Heart left ventricle (tissue), 13 donors: ENCODE data around the gene B3GAT3.
A peak's percentile ranks its signal among the peaks of the same experiment; 100 is the strongest.

Experiments used
- POLR2A ChIP-seq, 2 donors: fragments of 450-650 bp; IDR thresholded peaks; one replicate each; pipeline ENCODE4 v1.6.1; 2017; ENCODE audit warnings: antibody characterized with exemption in 2 of 2, mild to moderate bottlenecking in 2 of 2, moderate library complexity in 2 of 2
- TF ChIP-seq, protein P1 (sequence below), 12 donors: fragments of 200-600 bp; sonication (generic) in 4 of 12; IDR thresholded peaks; one replicate each; pipeline versions ENCODE4 v1.5.0 to v1.8.0; 2018 to 2022; ENCODE audit warnings: antibody characterized with exemption in 12 of 12, mild to moderate bottlenecking in 5 of 12
- donor health status: ischemic (EF 13 %, LVEDD 7.1; RV severe dilation, severe dysfunction).
- donor health status: DM: no; HTN: yes; CAD: no.
- donor health status: DM: no; HTN: no; CAD: no.
- donor health status: ischemic (EF 25% LVEDD 6.9; RV normal size, moderate dysfunction).
- donor health status: ischemic (EF 25% LVEDD 5.7; RV mildly dilated, moderate dysfunction).
- donor health status: ischemic (EF 35%, LVEDD 5.7; RV mildly dilated, moderate dysfunction).
- donor health status: nonischemic (EF 11% LVEDD 7.7; RV severe dilation, severe dysfunction).
- donor health status: DM: yes; HTN: yes; CAD: no.
- donor health status: PGD.
- donor health status: ischemic (EF 29% LVEDD 5.4; RV normal size, mild dysfunction).
- donor health status: nonischemic (EF 23%, LVEDD 6.1; RV moderate dilation, normal function).

DNA sequence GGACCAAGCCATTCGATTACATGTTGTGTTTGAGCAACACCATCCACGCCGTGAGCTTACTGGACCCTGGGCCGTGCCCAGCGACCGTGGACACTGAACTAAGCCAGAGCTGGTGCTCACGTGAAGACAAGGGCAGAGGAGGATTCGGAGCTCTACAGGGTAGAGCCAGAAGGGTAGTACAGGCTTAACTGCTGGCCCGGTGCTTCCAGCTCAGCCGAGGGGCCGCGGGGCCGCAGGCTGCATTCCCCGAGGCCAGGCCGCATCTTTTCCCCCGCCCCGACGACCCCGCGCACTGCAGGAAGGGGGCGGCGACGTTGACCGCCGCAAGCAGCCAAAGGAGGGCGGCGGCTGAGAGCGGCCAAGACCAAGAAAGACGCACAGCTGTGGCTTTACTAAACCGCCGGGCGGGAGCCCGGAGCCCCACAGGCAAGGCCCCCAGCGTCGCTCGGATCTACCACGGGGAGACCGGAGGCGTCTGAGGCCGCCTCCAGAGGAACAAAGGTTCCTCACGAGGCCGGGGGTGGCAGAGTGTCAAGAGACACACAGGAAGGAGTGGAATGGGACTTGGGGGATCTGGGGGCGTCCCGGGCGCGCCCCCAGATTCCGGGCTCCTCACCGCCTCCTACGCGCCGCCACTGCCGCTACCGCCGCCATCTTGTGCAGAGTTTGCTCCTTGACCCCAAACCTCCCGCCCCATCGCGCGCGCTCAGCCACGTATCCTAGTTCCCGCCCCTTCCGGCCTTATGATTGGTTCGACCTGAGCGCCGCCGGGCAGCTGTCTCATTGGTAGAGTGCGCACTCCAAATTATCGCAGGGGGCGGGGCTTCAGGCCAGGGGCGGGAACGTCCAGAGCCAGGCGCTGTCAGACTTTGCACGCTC lies 24.4 kb upstream of the B3GAT3 start, which contains the start of gene GANAB:
- TF ChIP-seq, protein P1, sequence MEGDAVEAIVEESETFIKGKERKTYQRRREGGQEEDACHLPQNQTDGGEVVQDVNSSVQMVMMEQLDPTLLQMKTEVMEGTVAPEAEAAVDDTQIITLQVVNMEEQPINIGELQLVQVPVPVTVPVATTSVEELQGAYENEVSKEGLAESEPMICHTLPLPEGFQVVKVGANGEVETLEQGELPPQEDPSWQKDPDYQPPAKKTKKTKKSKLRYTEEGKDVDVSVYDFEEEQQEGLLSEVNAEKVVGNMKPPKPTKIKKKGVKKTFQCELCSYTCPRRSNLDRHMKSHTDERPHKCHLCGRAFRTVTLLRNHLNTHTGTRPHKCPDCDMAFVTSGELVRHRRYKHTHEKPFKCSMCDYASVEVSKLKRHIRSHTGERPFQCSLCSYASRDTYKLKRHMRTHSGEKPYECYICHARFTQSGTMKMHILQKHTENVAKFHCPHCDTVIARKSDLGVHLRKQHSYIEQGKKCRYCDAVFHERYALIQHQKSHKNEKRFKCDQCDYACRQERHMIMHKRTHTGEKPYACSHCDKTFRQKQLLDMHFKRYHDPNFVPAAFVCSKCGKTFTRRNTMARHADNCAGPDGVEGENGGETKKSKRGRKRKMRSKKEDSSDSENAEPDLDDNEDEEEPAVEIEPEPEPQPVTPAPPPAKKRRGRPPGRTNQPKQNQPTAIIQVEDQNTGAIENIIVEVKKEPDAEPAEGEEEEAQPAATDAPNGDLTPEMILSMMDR (IDR thresholded peaks at IDR 0.05) = peak in 1 of 12 donors; percentile 3
- TF ChIP-seq POLR2A (IDR thresholded peaks at IDR 0.05) = peak in 1 of 2 donors; percentile 64
